ENCODE results near the gene NEUROD2.

DNA sequence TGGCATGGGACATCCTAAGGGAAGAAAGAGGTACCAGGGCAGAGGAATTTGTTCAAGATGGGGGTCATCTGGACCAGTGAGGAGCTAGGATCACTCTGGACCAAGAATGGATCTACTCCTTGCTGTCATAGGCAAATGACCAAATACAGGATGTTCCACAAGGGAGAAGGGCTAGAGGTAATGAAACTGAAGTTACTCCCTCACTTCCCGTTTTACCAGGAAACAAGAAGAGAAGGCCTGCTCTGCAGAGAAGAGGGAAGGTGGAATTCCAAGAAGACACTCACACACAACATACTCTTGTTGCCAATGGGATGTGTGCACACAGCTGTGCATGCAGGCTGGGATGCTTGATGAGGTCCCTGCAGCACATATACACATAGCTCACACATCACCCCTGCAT lies 38.6 kb downstream of the NEUROD2 start:
- TF ChIP-seq, protein P1, sequence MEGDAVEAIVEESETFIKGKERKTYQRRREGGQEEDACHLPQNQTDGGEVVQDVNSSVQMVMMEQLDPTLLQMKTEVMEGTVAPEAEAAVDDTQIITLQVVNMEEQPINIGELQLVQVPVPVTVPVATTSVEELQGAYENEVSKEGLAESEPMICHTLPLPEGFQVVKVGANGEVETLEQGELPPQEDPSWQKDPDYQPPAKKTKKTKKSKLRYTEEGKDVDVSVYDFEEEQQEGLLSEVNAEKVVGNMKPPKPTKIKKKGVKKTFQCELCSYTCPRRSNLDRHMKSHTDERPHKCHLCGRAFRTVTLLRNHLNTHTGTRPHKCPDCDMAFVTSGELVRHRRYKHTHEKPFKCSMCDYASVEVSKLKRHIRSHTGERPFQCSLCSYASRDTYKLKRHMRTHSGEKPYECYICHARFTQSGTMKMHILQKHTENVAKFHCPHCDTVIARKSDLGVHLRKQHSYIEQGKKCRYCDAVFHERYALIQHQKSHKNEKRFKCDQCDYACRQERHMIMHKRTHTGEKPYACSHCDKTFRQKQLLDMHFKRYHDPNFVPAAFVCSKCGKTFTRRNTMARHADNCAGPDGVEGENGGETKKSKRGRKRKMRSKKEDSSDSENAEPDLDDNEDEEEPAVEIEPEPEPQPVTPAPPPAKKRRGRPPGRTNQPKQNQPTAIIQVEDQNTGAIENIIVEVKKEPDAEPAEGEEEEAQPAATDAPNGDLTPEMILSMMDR (IDR thresholded peaks at IDR 0.05), result no peak
- TF ChIP-seq EP300 (IDR thresholded peaks at IDR 0.05) (no peak), POLR2A (IDR thresholded peaks at IDR 0.05) (no peak), POLR2AphosphoS5 (IDR thresholded peaks at IDR 0.05) (no peak)
